ENCODE measurements around the gene SMG5.

- no peak for TF ChIP-seq EZH2 (IDR thresholded peaks at IDR 0.05; ENCODE audit: low read length, unreplicated experiment)
- TF ChIP-seq CTCF (conservative IDR thresholded peaks at IDR 0.05; ENCODE audit: low read depth, low read length) = no peak
- no peak for TF ChIP-seq EZH2phosphoT487 (IDR thresholded peaks at IDR 0.05; ENCODE audit: borderline replicate concordance, low read length)
These were observed 39.9 kb downstream of the SMG5 start for GRCh38 chr1:156242738-156243137.
